H9 (cell line): Measurements from ENCODE around the gene HHATL. TPM values are rescaled to one million over a fixed set of nuclear protein-coding genes. Genes with fewer than 3 reads are reported as not detected.

Source experiments
- DNase-seq: peaks from one replicate; pipeline ENCODE4 v3.0.0-alpha.2; 2017
- H2AFZ ChIP-seq: one replicate; pipeline ENCODE4 v1.6.1; 2013; ENCODE audit warnings: mild to moderate bottlenecking, low read length, control low read depth, moderate library complexity
- H2AK5ac ChIP-seq: 2 replicates; pipeline ENCODE4 v1.6.1; 2013; ENCODE audit warnings: low read length, control low read depth, mixed read lengths; ENCODE audit not compliant: insufficient read length
- H2BK120ac ChIP-seq: one replicate; pipeline ENCODE4 v1.6.1; 2013; ENCODE audit warnings: low read depth, mild to moderate bottlenecking, low read length, control low read depth, inconsistent platforms; ENCODE audit not compliant: poor library complexity, severe bottlenecking
- H2BK12ac ChIP-seq: 2 replicates; pipeline ENCODE4 v1.6.1; 2013; ENCODE audit warnings: low read length, control low read depth, mixed read lengths, low read depth; ENCODE audit not compliant: insufficient read length
- H2BK15ac ChIP-seq: 2 replicates; pipeline ENCODE4 v1.6.1; 2013; ENCODE audit warnings: low read depth, low read length, control low read depth
- H2BK20ac ChIP-seq: one replicate; pipeline ENCODE4 v1.6.1; 2013; ENCODE audit warnings: low read depth, mild to moderate bottlenecking, low read length, control low read depth, inconsistent platforms; ENCODE audit not compliant: poor library complexity, severe bottlenecking
- H2BK5ac ChIP-seq: 2 replicates; pipeline ENCODE4 v1.6.1; 2013; ENCODE audit warnings: low read length, control low read depth, mixed read lengths; ENCODE audit not compliant: insufficient read length
- H3K14ac ChIP-seq: 2 replicates; pipeline ENCODE4 v1.6.1; 2013; ENCODE audit warnings: low read length, control low read depth; ENCODE audit not compliant: insufficient read depth
- H3K18ac ChIP-seq: 2 replicates; pipeline ENCODE4 v1.6.1; 2013; ENCODE audit warnings: low read depth, mild to moderate bottlenecking, mixed read lengths, low read length, control low read depth; ENCODE audit not compliant: insufficient read length
- H3K23ac ChIP-seq: 2 replicates; pipeline ENCODE4 v1.6.1; 2013; ENCODE audit warnings: low read length, control low read depth, mixed read lengths, low read depth; ENCODE audit not compliant: insufficient read length
- H3K23me2 ChIP-seq: 2 replicates; pipeline ENCODE4 v1.6.1; 2013; ENCODE audit warnings: low read depth, mild to moderate bottlenecking, mixed read lengths, low read length, control low read depth; ENCODE audit not compliant: insufficient read length, poor library complexity, severe bottlenecking
- H3K27ac ChIP-seq: 2 replicates; pipeline ENCODE4 v1.5.1; 2013; ENCODE audit warnings: low read length, control low read depth, mixed read lengths, low read depth; ENCODE audit not compliant: insufficient read length
- H3K27me3 ChIP-seq: 2 replicates; pipeline ENCODE4 v1.6.1; 2013; ENCODE audit warnings: low read length, control low read depth, inconsistent platforms; ENCODE audit not compliant: insufficient read depth
- H3K4ac ChIP-seq: 2 replicates; pipeline ENCODE4 v1.6.1; 2013; ENCODE audit warnings: low read depth, mild to moderate bottlenecking, control low read depth, inconsistent platforms, low read length, moderate library complexity
- H3K4me1 ChIP-seq: 2 replicates; pipeline ENCODE4 v1.6.1; 2013; ENCODE audit warnings: low read length, control low read depth, inconsistent platforms; ENCODE audit not compliant: insufficient read depth
- H3K4me2 ChIP-seq: 2 replicates; pipeline ENCODE4 v1.6.1; 2013; ENCODE audit warnings: low read length, control low read depth, mixed read lengths; ENCODE audit not compliant: insufficient read length, insufficient read depth
- H3K56ac ChIP-seq: 2 replicates; pipeline ENCODE4 v1.6.1; 2013; ENCODE audit warnings: low read depth, mild to moderate bottlenecking, mixed read lengths, low read length, control low read depth; ENCODE audit not compliant: insufficient read length
- H3K79me1 ChIP-seq: 2 replicates; pipeline ENCODE4 v1.6.1; 2013; ENCODE audit warnings: low read depth, mild to moderate bottlenecking, moderate library complexity, low read length, control low read depth, inconsistent platforms; ENCODE audit not compliant: insufficient read depth, poor library complexity, severe bottlenecking
- H3K79me2 ChIP-seq: 2 replicates; pipeline ENCODE4 v1.6.1; 2013; ENCODE audit warnings: low read length, control low read depth, inconsistent platforms; ENCODE audit not compliant: insufficient read depth
- H3K9ac ChIP-seq: 2 replicates; pipeline ENCODE4 v1.6.1; 2013; ENCODE audit warnings: low read length, control low read depth, mixed read lengths; ENCODE audit not compliant: insufficient read length; ENCODE audit errors: extremely low read depth
- H3K9me3 ChIP-seq: one replicate; pipeline ENCODE4 v1.6.1; 2013; ENCODE audit warnings: low read depth, low read length, inconsistent platforms; ENCODE audit not compliant: control insufficient read depth
- H3T11ph ChIP-seq: one replicate; pipeline ENCODE4 v1.6.1; 2013; ENCODE audit warnings: mild to moderate bottlenecking, low read length, control low read depth, inconsistent platforms
- H4K20me1 ChIP-seq: one replicate; pipeline ENCODE4 v1.6.1; 2013; ENCODE audit not compliant: control insufficient read depth, insufficient read length, insufficient read depth
- H4K5ac ChIP-seq: 2 replicates; pipeline ENCODE4 v1.6.1; 2013; ENCODE audit warnings: low read depth, mild to moderate bottlenecking, mixed read lengths, low read length, control low read depth; ENCODE audit not compliant: insufficient read length
- H4K8ac ChIP-seq: replicated peaks from 2 replicates; pipeline ENCODE4 v1.6.1; 2013; ENCODE audit warnings: low read length, control low read depth, mixed read lengths, low read depth; ENCODE audit not compliant: insufficient read length
- H4K91ac ChIP-seq: 2 replicates; pipeline ENCODE4 v1.6.1; 2013; ENCODE audit warnings: low read depth, mild to moderate bottlenecking, moderate library complexity, mixed read lengths, low read length, control low read depth; ENCODE audit not compliant: insufficient read length
- H3K27ac Mint-ChIP-seq, 3 experiments: 2 replicates in 2 of 3; 3 replicates in 1 of 3; pipeline ENCODE4 v1.8.0; 2020 to 2021; ENCODE audit warnings: mixed read lengths in 3 of 3, mild to moderate bottlenecking in 1 of 3, moderate library complexity in 1 of 3
- H3K27me3 Mint-ChIP-seq: 2 replicates; pipeline ENCODE4 v1.8.0; 2021; ENCODE audit warnings: low read depth, mild to moderate bottlenecking, moderate library complexity, mixed read lengths
- H3K36me3 Mint-ChIP-seq, 3 experiments: 2 replicates in 2 of 3; 3 replicates in 1 of 3; pipeline ENCODE4 v1.8.0; 2020 to 2021; ENCODE audit warnings: low read depth in 3 of 3, mixed read lengths in 3 of 3; ENCODE audit not compliant: insufficient read depth in 1 of 3
- H3K4me1 Mint-ChIP-seq, 2 experiments: 2 replicates each; pipeline ENCODE4 v1.8.0; 2020; ENCODE audit warnings: mixed read lengths in 2 of 2
- H3K4me3 Mint-ChIP-seq, 2 experiments: 2 replicates in 1 of 2; 3 replicates in 1 of 2; pipeline ENCODE4 v1.8.0; 2020 to 2021; ENCODE audit warnings: mild to moderate bottlenecking in 2 of 2, mixed read lengths in 2 of 2, moderate library complexity in 1 of 2
- H3K9me3 Mint-ChIP-seq, 2 experiments: 2 replicates in 1 of 2; 3 replicates in 1 of 2; pipeline ENCODE4 v1.8.0; 2020; ENCODE audit warnings: mild to moderate bottlenecking in 2 of 2, mixed read lengths in 2 of 2, moderate library complexity in 1 of 2
- WGBS: extraction: QIAGEN DNeasy Blood & Tissue Kit; methylation state at CpG from one replicate; pipeline ENCODE4 v1.1.7; 2013; ENCODE audit warnings: missing lambda C conversion rate, low lambda C conversion rate, mixed read lengths; ENCODE audit not compliant: insufficient read length; ENCODE audit errors: extremely low coverage; 5-methylcytosine and 5-hydroxymethylcytosine counted together
- total RNA-seq: library from RNA; stranded (reverse); gene quantifications from 2 replicates; pipeline ENCODE4 v1.2.1, GENCODE V29; 2021
- TF ChIP-seq, protein P1 (sequence below): fragments of 200-600 bp; sonication (generic); conservative IDR thresholded peaks from 3 replicates; pipeline ENCODE4 v1.8.0; 2021; ENCODE audit warnings: antibody characterized with exemption, mild to moderate bottlenecking

Gene HHATL
- total RNA-seq, 1 experiment from 2014 or later, result 0.46 TPM

GRCh38 chr3:42730294-42730693 is 27.7 kb upstream of the HHATL start:
- H3K18ac ChIP-seq, result no peak overlapping the region
- H3K4me1 ChIP-seq, result peaks cover 5% of the 10 kb centered on the region; the same call in 1 of the 2 replicates
- Mint-ChIP-seq H3K4me3 (no peak overlapping the region), H3K36me3 (no peaks in the 10 kb centered on the region), H3K9me3 (no peaks in the 10 kb centered on the region), H3K27me3 (peaks cover 5% of the 10 kb centered on the region), H3K4me1 (peaks cover 42 to 43% of the 10 kb centered on the region in 2 experiments), H3K27ac (no peak overlapping the region)
- no peak overlapping the region for H3K56ac ChIP-seq
- no peak overlapping the region for H3K4me2 ChIP-seq
- TF ChIP-seq, protein P1, sequence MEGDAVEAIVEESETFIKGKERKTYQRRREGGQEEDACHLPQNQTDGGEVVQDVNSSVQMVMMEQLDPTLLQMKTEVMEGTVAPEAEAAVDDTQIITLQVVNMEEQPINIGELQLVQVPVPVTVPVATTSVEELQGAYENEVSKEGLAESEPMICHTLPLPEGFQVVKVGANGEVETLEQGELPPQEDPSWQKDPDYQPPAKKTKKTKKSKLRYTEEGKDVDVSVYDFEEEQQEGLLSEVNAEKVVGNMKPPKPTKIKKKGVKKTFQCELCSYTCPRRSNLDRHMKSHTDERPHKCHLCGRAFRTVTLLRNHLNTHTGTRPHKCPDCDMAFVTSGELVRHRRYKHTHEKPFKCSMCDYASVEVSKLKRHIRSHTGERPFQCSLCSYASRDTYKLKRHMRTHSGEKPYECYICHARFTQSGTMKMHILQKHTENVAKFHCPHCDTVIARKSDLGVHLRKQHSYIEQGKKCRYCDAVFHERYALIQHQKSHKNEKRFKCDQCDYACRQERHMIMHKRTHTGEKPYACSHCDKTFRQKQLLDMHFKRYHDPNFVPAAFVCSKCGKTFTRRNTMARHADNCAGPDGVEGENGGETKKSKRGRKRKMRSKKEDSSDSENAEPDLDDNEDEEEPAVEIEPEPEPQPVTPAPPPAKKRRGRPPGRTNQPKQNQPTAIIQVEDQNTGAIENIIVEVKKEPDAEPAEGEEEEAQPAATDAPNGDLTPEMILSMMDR, result no peak
- no peak overlapping the region for H3K4ac ChIP-seq
- H2AK5ac ChIP-seq, result no peak overlapping the region
- no peak overlapping the region for H4K8ac ChIP-seq
- no peak overlapping the region for H2BK5ac ChIP-seq
- H3K27ac ChIP-seq, result no peak overlapping the region
- no peak overlapping the region for H4K5ac ChIP-seq
- H2AFZ ChIP-seq, result no peak overlapping the region
- no peak overlapping the region for H2BK20ac ChIP-seq
- no peak overlapping the region for H3K23ac ChIP-seq
- no peak overlapping the region for H3K9ac ChIP-seq
- no peaks in the 10 kb centered on the region for H3K23me2 ChIP-seq
- H3K9me3 ChIP-seq, result no peaks in the 10 kb centered on the region
- H3K27me3 ChIP-seq, result no peaks in the 10 kb centered on the region
- H3K79me1 ChIP-seq, result no peaks in the 10 kb centered on the region
- H3K79me2 ChIP-seq, result no peaks in the 10 kb centered on the region
- no peak overlapping the region for H2BK12ac ChIP-seq
- no peak overlapping the region for H3T11ph ChIP-seq
- H2BK120ac ChIP-seq, result no peak overlapping the region
- H2BK15ac ChIP-seq, result no peak overlapping the region
- WGBS, result no CpG with 5 or more reads among the region's 11 CpGs
- no peaks in the 10 kb centered on the region for H4K20me1 ChIP-seq
- no peak overlapping the region for H4K91ac ChIP-seq
- peak; percentile 19 for DNase-seq
- no peak overlapping the region for H3K14ac ChIP-seq
